NCI-H2029 treated with DMSO at 0.1 percent for 48 hours (cell line): ENCODE measurements around the gene ITGB4.
"Not testable (repeated sequence)": the region's sequence is repeated elsewhere in the genome, so short reads cannot be mapped to it uniquely, and the experiment has no call there.

ENCODE experiments used
- DNase-seq: peaks from one replicate; lab custom pipeline; 2025; lab: John Stamatoyannopoulos, UW

ITGB4 gene

GRCh38 chr17:75752802-75753513, 31.7 kb downstream of the ITGB4 start:
- no peak for DNase-seq

- DNase-seq, result no peak
Measured at GRCh38 chr17:75753514-75754377, 32.5 kb downstream of the ITGB4 start.

GRCh38 chr17:75754378-75755204, 33.3 kb downstream of the ITGB4 start:
- no peak for DNase-seq

GRCh38 chr17:75755205-75755901, 34.1 kb downstream of the ITGB4 start:
- no peak for DNase-seq

GRCh38 chr17:75755990-75756389, 34.7 kb downstream of the ITGB4 start:
- DNase-seq, result no peak

GRCh38 chr17:75756451-75757085, 35.3 kb downstream of the ITGB4 start:
- no peak for DNase-seq

- no peak for DNase-seq
Measured at GRCh38 chr17:75757086-75757681, 35.9 kb downstream of the ITGB4 start.

GRCh38 chr17:75758131-75758905, 37.1 kb downstream of the ITGB4 start:
- DNase-seq, result no peak

- DNase-seq, result no peak
Measured at GRCh38 chr17:75759457-75759856, 38.2 kb downstream of the ITGB4 start.

- DNase-seq, result not testable (repeated sequence)
Measured at GRCh38 chr17:75759978-75760640, 38.9 kb downstream of the ITGB4 start.

GRCh38 chr17:75762513-75763268, 41.4 kb downstream of the ITGB4 start:
- DNase-seq, result no peak

GRCh38 chr17:75763269-75763607, 42.0 kb downstream of the ITGB4 start:
- no peak for DNase-seq

- DNase-seq, result no peak
Measured at GRCh38 chr17:75763613-75764416, 42.6 kb downstream of the ITGB4 start.

GRCh38 chr17:75764417-75764710, 43.1 kb downstream of the ITGB4 start:
- DNase-seq, result no peak

- DNase-seq, result no peak
Measured at GRCh38 chr17:75764711-75765421, 43.6 kb downstream of the ITGB4 start, which contains the start of gene GALK1. GALK1 (minus strand) TSS chr17:75765192; CDS start chr17:75765136, 56 bp downstream.

GRCh38 chr17:75765981-75766380, 44.7 kb downstream of the ITGB4 start:
- no peak for DNase-seq

- no peak for DNase-seq
Measured at GRCh38 chr17:75767881-75768280, 46.6 kb downstream of the ITGB4 start.
